OCI-LY3 (cell line): ENCODE results near the gene RPS6KL1.

Experiments used
- H2AFZ ChIP-seq: fragments of 200-600, 300-600 bp; shearing (Covaris generic); 2 replicates; pipeline ENCODE4 v1.6.0; 2014; ENCODE audit warnings: antibody characterized with exemption, low read depth, low read length
- H3K27ac ChIP-seq: fragments of 200-600, 300-600 bp; sonication (generic); 2 replicates; pipeline ENCODE4 v1.5.1; 2014; ENCODE audit warnings: mild to moderate bottlenecking, low read length, moderate library complexity, mixed read lengths
- H3K27me3 ChIP-seq: fragments of 200-600, 300-600 bp; sonication (generic); 2 replicates; pipeline ENCODE4 v1.6.1; 2014; ENCODE audit warnings: low read depth, low read length, mixed read lengths
- H3K36me3 ChIP-seq: fragments of 200-600, 300-600 bp; sonication (generic); replicated peaks from 2 replicates; pipeline ENCODE3; 2014; ENCODE audit warnings: low read depth, low read length, mixed read lengths
- H3K4me1 ChIP-seq: fragments of 300-600, 200-600 bp; sonication (generic); 2 replicates; pipeline ENCODE4 v1.6.1; 2014; ENCODE audit warnings: low read length, mixed read lengths
- H3K4me2 ChIP-seq: fragments of 200-600, 300-600 bp; sonication (generic); 2 replicates; pipeline ENCODE4 v1.6.1; 2014; ENCODE audit warnings: low read length, mixed read lengths
- H3K4me3 ChIP-seq: fragments of 300-600, 200-600 bp; sonication (generic); 2 replicates; pipeline ENCODE4 v1.5.1; 2014; ENCODE audit warnings: antibody characterized with exemption, mild to moderate bottlenecking, low read length, moderate library complexity
- H3K79me2 ChIP-seq: fragments of 300-600, 200-600 bp; shearing (Covaris generic); 2 replicates; pipeline ENCODE4 v1.6.1; 2014; ENCODE audit warnings: mild to moderate bottlenecking, low read length, mixed read lengths
- H3K9ac ChIP-seq: fragments of 300-600, 200-600 bp; shearing (Covaris generic); 2 replicates; pipeline ENCODE4 v1.6.0; 2014; ENCODE audit warnings: mild to moderate bottlenecking, low read length, moderate library complexity
- H3K9me3 ChIP-seq: fragments of 200-600, 300-600 bp; shearing (Covaris generic); 2 replicates; pipeline ENCODE4 v1.6.1; 2014; ENCODE audit warnings: low read length, mixed read lengths; ENCODE audit not compliant: insufficient read depth
- H4K20me1 ChIP-seq: fragments of 200-600, 300-600 bp; sonication (generic); 2 replicates; pipeline ENCODE4 v1.6.1; 2016; ENCODE audit warnings: low read length, mixed read lengths; ENCODE audit not compliant: insufficient read depth
- EZH2phosphoT487 ChIP-seq: fragments of 200-600 bp; shearing (Covaris generic); IDR thresholded peaks from 2 replicates; pipeline ENCODE4 v1.6.1; 2018; ENCODE audit warnings: antibody characterized with exemption, mixed run types, low read depth
- TF ChIP-seq, protein P1 (sequence below): fragments of 200-600, 300-600 bp; sonication (generic); IDR thresholded peaks from 2 replicates; pipeline ENCODE4 v1.5.1; 2014; ENCODE audit warnings: antibody characterized with exemption, low read length, low read depth

RPS6KL1 gene, protein sequence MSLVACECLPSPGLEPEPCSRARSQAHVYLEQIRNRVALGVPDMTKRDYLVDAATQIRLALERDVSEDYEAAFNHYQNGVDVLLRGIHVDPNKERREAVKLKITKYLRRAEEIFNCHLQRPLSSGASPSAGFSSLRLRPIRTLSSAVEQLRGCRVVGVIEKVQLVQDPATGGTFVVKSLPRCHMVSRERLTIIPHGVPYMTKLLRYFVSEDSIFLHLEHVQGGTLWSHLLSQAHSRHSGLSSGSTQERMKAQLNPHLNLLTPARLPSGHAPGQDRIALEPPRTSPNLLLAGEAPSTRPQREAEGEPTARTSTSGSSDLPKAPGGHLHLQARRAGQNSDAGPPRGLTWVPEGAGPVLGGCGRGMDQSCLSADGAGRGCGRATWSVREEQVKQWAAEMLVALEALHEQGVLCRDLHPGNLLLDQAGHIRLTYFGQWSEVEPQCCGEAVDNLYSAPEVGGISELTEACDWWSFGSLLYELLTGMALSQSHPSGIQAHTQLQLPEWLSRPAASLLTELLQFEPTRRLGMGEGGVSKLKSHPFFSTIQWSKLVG

GRCh38 chr14:74922752-74923401, at the start of gene RPS6KL1:
TSS of gene RPS6KL1 (minus strand) at chr14:74923260. CDS start at chr14:74921541, 1,719 bp downstream.
- TF ChIP-seq, protein P1, sequence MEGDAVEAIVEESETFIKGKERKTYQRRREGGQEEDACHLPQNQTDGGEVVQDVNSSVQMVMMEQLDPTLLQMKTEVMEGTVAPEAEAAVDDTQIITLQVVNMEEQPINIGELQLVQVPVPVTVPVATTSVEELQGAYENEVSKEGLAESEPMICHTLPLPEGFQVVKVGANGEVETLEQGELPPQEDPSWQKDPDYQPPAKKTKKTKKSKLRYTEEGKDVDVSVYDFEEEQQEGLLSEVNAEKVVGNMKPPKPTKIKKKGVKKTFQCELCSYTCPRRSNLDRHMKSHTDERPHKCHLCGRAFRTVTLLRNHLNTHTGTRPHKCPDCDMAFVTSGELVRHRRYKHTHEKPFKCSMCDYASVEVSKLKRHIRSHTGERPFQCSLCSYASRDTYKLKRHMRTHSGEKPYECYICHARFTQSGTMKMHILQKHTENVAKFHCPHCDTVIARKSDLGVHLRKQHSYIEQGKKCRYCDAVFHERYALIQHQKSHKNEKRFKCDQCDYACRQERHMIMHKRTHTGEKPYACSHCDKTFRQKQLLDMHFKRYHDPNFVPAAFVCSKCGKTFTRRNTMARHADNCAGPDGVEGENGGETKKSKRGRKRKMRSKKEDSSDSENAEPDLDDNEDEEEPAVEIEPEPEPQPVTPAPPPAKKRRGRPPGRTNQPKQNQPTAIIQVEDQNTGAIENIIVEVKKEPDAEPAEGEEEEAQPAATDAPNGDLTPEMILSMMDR = no peak
- TF ChIP-seq EZH2phosphoT487 = no peak
- Histone ChIP-seq H3K4me1 (peaks cover 4% of the 10 kb centered on the region), H3K9me3 (no peaks in the 10 kb centered on the region), H3K9ac (peak within 1 kb of the TSS; percentile 61), H3K79me2 (no peaks in the 10 kb centered on the region), H3K36me3 (no peaks in the 10 kb centered on the region), H2AFZ (peak within 1 kb of the TSS; percentile 73), H3K4me2 (peak within 1 kb of the TSS; percentile 81), H4K20me1 (no peaks in the 10 kb centered on the region), H3K4me3 (peak within 1 kb of the TSS; percentile 83), H3K27me3 (peaks cover 10% of the 10 kb centered on the region), H3K27ac (no peak within 1 kb of the TSS)

GRCh38 chr14:74968811-74969210, 45.8 kb upstream of the RPS6KL1 start:
- Histone ChIP-seq H3K9ac (no peak overlapping the region), H2AFZ (no peak overlapping the region), H3K4me3 (no peak overlapping the region), H3K36me3 (no peaks in the 10 kb centered on the region), H3K9me3 (no peaks in the 10 kb centered on the region), H3K79me2 (no peaks in the 10 kb centered on the region), H3K4me2 (no peak overlapping the region), H3K27me3 (no peaks in the 10 kb centered on the region), H4K20me1 (no peaks in the 10 kb centered on the region), H3K4me1 (peaks cover 4% of the 10 kb centered on the region), H3K27ac (no peak overlapping the region)
- TF ChIP-seq, protein P1 = no peak
- TF ChIP-seq EZH2phosphoT487 = no peak

DNA sequence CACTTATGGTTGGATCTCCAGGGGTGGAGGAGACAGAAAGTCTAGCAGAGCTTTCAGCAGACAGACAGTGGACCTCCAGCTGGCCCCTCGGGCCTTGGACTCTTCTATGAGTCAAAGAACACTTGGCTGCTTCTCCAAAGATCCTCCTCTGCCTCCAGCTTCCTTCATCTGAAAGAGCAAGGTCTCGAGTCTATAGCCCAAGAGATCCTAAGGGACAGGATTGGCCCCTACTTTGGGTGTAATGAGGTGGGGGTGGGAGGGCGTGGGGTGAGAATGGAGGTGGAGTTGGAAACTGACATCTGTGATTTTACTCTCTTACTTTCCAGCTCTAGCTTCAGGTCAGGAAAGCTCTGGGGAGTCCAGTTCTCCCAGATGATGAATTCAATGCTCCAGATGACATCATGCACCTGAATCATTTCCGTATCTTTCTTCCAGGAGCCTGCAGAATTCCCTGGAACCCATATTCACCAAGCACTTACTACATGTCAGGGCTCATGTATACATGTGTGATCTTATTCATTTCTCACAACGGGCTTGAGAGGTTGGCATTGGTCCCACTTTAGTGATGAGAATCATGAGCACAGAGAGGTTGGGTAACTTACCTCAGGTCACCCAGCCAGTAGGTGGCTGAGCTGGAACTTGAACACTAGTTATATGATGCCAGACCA, 42.6 kb upstream of the RPS6KL1 start:
- H2AFZ ChIP-seq = no peak overlapping the region
- no peak for TF ChIP-seq EZH2phosphoT487
- TF ChIP-seq, protein P1 = no peak

More for the DNA sequence above, 42.6 kb upstream of the RPS6KL1 start:
- H3K4me1 ChIP-seq = peaks cover 30% of the 10 kb centered on the region
- no peaks in the 10 kb centered on the region for H3K79me2 ChIP-seq
- H3K36me3 ChIP-seq = no peaks in the 10 kb centered on the region
- no peak overlapping the region for H3K27ac ChIP-seq
- H3K4me3 ChIP-seq = no peak overlapping the region
- H3K4me2 ChIP-seq = no peak overlapping the region
- no peaks in the 10 kb centered on the region for H3K27me3 ChIP-seq
- no peaks in the 10 kb centered on the region for H3K9me3 ChIP-seq
- H4K20me1 ChIP-seq = no peaks in the 10 kb centered on the region
- no peak overlapping the region for H3K9ac ChIP-seq
